Gastroesophageal sphincter (tissue), 4 donors: ENCODE measurements around the gene STK11IP. TPM values are rescaled to one million over a fixed set of nuclear protein-coding genes. Genes with fewer than 3 reads are reported as not detected.

Experiments used
- ATAC-seq: fragments of 150-250 bp; one replicate; pipeline ENCODE4 v1.9.1; 2016; ENCODE audit warnings: mild to moderate bottlenecking, moderate library complexity
- H3K27ac ChIP-seq, 4 donors: fragments of 200-600 bp; sonication (generic) in 3 of 4; 1 replicate in 3 of 4; 2 replicates in 1 of 4; pipeline ENCODE4 v1.5.1; 2016 to 2019
- H3K27me3 ChIP-seq: fragments of 200-600 bp; sonication (generic); one replicate; pipeline ENCODE4 v1.5.1; 2019
- H3K36me3 ChIP-seq, 2 donors: fragments of 200-600 bp; sonication (generic); one replicate each; pipeline ENCODE4 v1.5.1; 2019; ENCODE audit warnings: control low read depth in 1 of 2
- H3K4me1 ChIP-seq, 3 donors: fragments of 200-600 bp; sonication (generic); 1 replicate in 2 of 3; 2 replicates in 1 of 3; pipeline ENCODE4 v1.5.1; 2016 to 2019; ENCODE audit warnings: control low read depth in 2 of 3
- H3K4me3 ChIP-seq, 2 donors: fragments of 200-600 bp; sonication (generic); one replicate each; pipeline ENCODE4 v1.5.1; 2019; ENCODE audit warnings: mild to moderate bottlenecking in 1 of 2, moderate library complexity in 1 of 2
- H3K9me3 ChIP-seq, 3 donors: fragments of 200-600 bp; sonication (generic); one replicate each; pipeline ENCODE4 v1.5.1; 2017 to 2019; ENCODE audit warnings: control low read depth in 2 of 3
- EP300 ChIP-seq: sonication (generic); formaldehyde crosslinking; IDR thresholded peaks from one replicate; pipeline ENCODE4 v1.6.1; 2017; ENCODE audit warnings: antibody characterized with exemption, mild to moderate bottlenecking
- POLR2A ChIP-seq, 2 donors: fragments of 450-650 bp; IDR thresholded peaks; one replicate each; pipeline ENCODE4 v1.6.1; 2017; ENCODE audit warnings: antibody characterized with exemption in 2 of 2, mild to moderate bottlenecking in 2 of 2, moderate library complexity in 1 of 2
- POLR2AphosphoS5 ChIP-seq: sonication (generic); formaldehyde crosslinking; IDR thresholded peaks from one replicate; pipeline ENCODE4 v1.6.1; 2017; ENCODE audit warnings: antibody characterized with exemption
- WGBS, 2 donors: methylation state at CpG; one replicate each; pipeline ENCODE4 v1.1.5; 2018; ENCODE audit warnings: low coverage in 1 of 2; 5-methylcytosine and 5-hydroxymethylcytosine counted together
- total RNA-seq, 4 donors: library from RNA; depleted of rRNA; stranded (reverse); fragments of >200 nt; gene quantifications; one replicate each; pipeline ENCODE4 v1.1.0, GENCODE V29; 2016
- TF ChIP-seq, protein P1 (sequence below), 4 experiments: fragments of 200-600 bp in 2 of 4; fragments of 450-650 bp in 2 of 4; sonication (generic) in 1 of 4; IDR thresholded peaks; one replicate each; pipeline ENCODE4 v1.5.1; 2017 to 2019; ENCODE audit warnings: antibody characterized with exemption in 4 of 4, mild to moderate bottlenecking in 2 of 4, moderate library complexity in 2 of 4

STK11IP gene
- total RNA-seq, 4 donors from 2014 or later = 7.0 to 19.2 (median 14.7) TPM

DNA sequence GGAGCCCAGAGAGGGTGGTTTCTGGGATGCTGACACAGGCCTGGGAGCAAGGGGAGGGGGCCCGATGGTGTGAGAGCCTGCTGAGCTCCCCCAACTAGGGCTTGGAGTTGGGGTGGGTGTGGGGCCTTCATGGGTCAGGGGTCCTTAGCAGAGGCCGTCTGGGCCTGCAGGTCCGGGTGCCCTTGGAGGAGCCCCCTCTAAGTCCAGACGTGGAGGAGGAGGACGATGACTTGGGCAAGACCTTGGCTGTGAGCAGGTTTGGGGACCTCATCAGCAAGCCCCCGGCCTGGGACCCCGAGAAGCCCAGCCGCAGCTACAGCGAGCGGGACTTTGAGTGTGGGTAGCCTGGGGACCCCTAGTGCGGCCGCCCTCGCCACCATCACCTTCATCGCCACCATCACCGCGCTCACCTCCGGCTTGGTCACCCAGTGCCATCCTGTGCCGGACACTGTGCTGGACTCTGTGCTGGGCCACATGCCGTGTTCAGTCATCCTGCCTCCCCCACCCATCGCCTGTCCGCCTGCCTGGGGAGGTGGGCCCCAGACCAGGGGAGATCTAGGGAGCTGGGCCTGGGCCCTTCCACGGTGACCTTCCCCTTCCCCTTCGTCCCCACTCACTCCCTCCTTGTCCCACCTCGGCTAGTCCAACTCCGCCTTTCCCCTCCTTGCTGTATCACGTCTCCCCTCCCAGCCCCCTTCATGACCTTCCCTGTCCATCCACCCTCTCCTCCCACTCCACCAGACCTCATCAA lies 30.8 kb downstream of the STK11IP start:
- no peaks in the 10 kb centered on the region for H3K9me3 ChIP-seq
- peaks cover 0 to 16% of the 10 kb centered on the region in 2 donors for H3K36me3 ChIP-seq
- 96% methylated on average over 17 of the region's 26 CpGs; no CpG with 5 or more reads in 1 of the 2 donors for WGBS, 2 donors
- H3K27ac ChIP-seq = peak overlapping the region in 2 of 4 donors; percentile 66 to 77
- TF ChIP-seq, protein P1, sequence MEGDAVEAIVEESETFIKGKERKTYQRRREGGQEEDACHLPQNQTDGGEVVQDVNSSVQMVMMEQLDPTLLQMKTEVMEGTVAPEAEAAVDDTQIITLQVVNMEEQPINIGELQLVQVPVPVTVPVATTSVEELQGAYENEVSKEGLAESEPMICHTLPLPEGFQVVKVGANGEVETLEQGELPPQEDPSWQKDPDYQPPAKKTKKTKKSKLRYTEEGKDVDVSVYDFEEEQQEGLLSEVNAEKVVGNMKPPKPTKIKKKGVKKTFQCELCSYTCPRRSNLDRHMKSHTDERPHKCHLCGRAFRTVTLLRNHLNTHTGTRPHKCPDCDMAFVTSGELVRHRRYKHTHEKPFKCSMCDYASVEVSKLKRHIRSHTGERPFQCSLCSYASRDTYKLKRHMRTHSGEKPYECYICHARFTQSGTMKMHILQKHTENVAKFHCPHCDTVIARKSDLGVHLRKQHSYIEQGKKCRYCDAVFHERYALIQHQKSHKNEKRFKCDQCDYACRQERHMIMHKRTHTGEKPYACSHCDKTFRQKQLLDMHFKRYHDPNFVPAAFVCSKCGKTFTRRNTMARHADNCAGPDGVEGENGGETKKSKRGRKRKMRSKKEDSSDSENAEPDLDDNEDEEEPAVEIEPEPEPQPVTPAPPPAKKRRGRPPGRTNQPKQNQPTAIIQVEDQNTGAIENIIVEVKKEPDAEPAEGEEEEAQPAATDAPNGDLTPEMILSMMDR (IDR thresholded peaks at IDR 0.05) = no peak
- TF ChIP-seq POLR2A (IDR thresholded peaks at IDR 0.05) = no peak
- no peak for TF ChIP-seq EP300
- H3K4me3 ChIP-seq = peak overlapping the region; percentile 51 to 79
- no peak for ATAC-seq
- H3K27me3 ChIP-seq = no peaks in the 10 kb centered on the region
- peaks cover 0 to 22% (median 6%) of the 10 kb centered on the region in 3 donors for H3K4me1 ChIP-seq

DNA sequence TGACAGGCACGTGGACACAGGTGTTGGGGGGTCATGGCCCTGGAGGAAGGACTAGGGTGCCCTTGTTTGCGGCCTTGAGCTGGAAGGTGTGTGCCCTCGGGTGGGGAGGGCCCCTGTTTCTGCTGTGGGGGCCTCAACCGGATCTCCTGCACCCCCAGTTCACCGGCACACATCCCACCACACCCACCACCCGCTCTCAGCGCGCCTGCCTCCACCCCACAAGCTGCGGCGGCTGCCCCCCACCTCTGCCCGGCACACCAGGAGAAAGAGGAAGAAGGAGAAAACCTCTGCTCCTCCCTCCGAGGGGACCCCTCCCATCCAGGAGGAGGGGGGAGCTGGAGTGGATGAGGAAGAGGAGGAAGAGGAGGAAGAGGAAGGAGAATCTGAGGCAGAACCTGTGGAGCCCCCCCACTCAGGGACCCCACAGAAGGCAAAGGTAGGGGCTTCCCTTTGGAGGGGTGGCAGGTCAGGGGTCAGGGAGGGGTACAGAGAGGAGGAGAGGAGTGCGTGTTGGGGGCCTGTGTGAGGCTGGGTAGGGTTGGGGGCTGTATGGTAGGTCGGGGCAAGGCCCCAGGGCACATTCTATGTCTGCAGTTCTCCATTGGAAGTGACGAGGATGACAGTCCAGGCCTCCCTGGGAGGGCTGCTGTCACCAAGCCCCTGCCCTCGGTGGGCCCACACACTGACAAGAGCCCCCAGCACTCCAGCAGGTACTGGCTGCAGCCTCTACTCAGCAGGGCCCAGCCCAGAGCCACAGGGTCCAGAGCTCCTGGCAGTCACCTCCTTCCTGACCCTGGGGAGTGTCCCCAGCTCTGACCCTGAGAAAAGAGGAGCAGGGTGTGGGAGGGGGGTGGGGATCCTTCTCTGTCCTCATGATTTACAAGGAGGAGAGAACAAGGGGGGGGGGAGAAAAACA lies 31.6 kb downstream of the STK11IP start:
- Histone ChIP-seq H3K27ac (no peak overlapping the region), H3K27me3 (no peaks in the 10 kb centered on the region), H3K4me3 (no peak overlapping the region), H3K4me1 (peaks cover 0 to 22% (median 6%) of the 10 kb centered on the region in 3 donors), H3K9me3 (no peaks in the 10 kb centered on the region), H3K36me3 (peaks cover 0 to 22% of the 10 kb centered on the region in 2 donors)
- no peak for TF ChIP-seq POLR2AphosphoS5
- TF ChIP-seq EP300 = no peak
- TF ChIP-seq, protein P1 (IDR thresholded peaks at IDR 0.05) = no peak
- TF ChIP-seq POLR2A (IDR thresholded peaks at IDR 0.05) = no peak
- no peak for ATAC-seq
- WGBS, 2 donors = no CpG with 5 or more reads among the region's 16 CpGs

DNA sequence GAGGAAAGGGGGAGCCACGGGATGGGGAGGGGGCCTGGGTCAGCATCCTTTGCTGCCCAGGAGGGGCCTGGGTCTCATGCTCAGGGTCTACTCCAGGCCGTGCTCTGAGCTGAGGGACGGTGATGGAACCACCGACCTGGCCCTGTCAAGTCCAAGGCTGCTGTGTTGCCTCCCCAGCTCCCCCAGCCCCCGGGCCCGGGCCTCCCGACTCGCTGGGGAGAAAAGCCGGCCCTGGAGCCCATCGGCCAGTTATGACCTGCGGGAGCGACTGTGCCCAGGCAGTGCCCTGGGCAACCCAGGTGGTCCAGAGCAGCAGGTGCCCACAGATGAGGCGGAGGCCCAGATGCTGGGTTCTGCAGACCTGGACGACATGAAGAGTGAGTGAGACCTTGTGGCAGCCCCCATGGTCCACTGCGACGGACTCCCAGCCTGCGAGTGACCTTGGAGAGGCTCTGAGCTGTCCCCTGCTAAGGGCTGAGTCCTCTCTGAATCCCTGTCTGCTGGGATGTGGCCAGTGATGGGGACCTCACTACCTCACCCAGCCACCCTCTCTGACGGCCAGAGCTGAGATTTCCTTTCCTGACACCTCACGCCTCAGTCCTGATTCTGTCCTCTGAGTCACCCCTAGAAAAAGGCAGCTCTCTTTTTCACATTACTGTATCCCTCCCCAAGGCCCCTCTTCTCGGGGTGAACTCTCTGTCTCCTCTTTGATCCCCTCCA lies 32.5 kb downstream of the STK11IP start:
- WGBS, 2 donors = 87 to 90% methylated on average over 2 to 3 of the region's 20 CpGs
- Histone ChIP-seq H3K27me3 (no peaks in the 10 kb centered on the region), H3K4me3 (no peak overlapping the region), H3K4me1 (peaks cover 0 to 22% (median 6%) of the 10 kb centered on the region in 3 donors), H3K36me3 (peaks cover 0 to 22% of the 10 kb centered on the region in 2 donors), H3K27ac (no peak overlapping the region), H3K9me3 (no peaks in the 10 kb centered on the region)
- no peak for ATAC-seq
- TF ChIP-seq EP300 = no peak
- TF ChIP-seq POLR2A (IDR thresholded peaks at IDR 0.05) = no peak
- TF ChIP-seq, protein P1 (IDR thresholded peaks at IDR 0.05) = no peak
- no peak for TF ChIP-seq POLR2AphosphoS5

DNA sequence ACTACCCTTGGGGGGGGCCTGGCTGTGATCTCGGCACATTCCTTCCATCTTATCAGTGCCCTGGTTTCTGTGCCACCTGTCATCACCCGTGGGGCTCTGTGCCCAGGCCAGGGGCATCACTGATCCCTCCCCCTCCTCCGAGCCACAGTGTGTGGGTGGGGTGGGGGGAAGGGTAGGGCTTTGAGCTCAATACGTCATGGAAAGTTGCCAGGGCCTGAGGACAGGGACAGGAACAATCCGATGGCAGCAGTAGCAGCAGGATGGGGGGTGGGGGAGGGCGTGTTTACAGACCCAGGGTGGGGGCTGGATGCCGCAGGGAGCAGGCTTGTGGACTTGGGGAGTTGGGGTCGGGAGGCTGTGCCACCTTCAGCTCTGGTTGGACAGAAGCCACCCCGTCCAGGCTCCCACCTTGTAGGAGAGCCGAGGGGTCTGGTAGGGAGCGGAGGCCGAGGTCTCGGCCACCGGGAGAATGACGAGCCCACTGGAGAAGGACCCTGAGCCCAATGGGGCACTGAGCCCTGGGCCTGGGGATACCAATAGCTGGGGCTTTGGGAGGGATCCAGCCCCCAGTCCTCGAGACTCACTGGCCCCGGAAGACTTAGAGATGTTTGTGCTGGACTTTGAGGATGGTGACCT lies 33.2 kb downstream of the STK11IP start:
- WGBS, 2 donors = 80% methylated on average over 1 of the region's 17 CpGs; no CpG with 5 or more reads in 1 of the 2 donors
- TF ChIP-seq POLR2A (IDR thresholded peaks at IDR 0.05) = no peak
- no peak for TF ChIP-seq EP300
- TF ChIP-seq, protein P1 (IDR thresholded peaks at IDR 0.05) = no peak
- no peak for TF ChIP-seq POLR2AphosphoS5
- Histone ChIP-seq H3K27ac (no peak overlapping the region), H3K4me3 (no peak overlapping the region), H3K27me3 (no peaks in the 10 kb centered on the region), H3K4me1 (peaks cover 0 to 22% (median 6%) of the 10 kb centered on the region in 3 donors), H3K9me3 (no peaks in the 10 kb centered on the region), H3K36me3 (peaks cover 0 to 29% of the 10 kb centered on the region in 2 donors)
- ATAC-seq = no peak
